Brain pericyte (primary cell): ENCODE data around the gene P2RY4.
"Not testable (repeated sequence)": the region's sequence is repeated elsewhere in the genome, so short reads cannot be mapped to it uniquely, and the experiment has no call there.

Source experiments
- DNase-seq: peaks from one replicate; pipeline ENCODE4 v3.0.0-alpha.2; 2012; ENCODE audit warnings: low read depth, low spot score

P2RY4 gene

GRCh38 chrX:70244881-70245280, 15.1 kb downstream of the P2RY4 start:
- no peak for DNase-seq

GRCh38 chrX:70243601-70244000, 16.4 kb downstream of the P2RY4 start:
- DNase-seq: not testable (repeated sequence)

DNA sequence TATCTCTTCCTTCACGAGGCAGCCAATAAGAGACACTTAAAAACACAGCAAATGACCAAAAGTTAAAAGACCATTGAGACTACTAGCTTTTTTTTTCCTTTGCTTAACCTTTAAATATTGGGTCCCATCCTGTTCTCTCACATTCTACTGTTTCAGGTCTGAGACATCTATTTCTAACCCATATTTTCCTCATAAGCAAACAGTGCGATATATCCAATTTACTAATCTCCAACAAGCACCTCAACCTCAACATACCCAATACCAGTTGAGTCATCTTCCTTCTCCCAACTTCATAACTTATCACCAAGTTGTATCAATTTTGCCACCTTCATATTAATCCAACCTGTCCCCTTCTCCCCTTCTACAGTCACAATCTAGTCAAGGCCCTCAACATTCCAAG, 18.5 kb downstream of the P2RY4 start:
- DNase-seq: no peak

DNA sequence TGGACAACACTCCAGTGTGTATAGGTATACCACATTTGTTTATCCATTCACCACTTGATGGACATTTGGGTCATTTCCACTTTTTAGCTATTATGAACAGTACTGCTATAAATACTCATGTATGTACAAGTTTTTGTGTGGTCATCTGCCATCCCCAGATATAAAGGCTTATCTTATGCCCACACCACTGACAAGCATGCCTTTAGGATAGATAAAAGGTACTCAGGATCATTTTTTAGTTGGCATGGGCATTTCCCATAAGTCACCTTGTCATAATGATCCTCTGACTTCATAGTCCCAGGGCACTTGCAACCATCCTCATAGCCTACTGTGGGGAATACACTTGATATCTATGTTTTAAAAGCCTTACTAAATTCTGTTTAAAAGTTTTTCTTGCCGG, 19.3 kb downstream of the P2RY4 start:
- DNase-seq: no peak

- no peak for DNase-seq
These were observed 25.6 kb downstream of the P2RY4 start, which contains the start of gene AWAT1 for GRCh38 chrX:70234355-70234754. Gene AWAT1 (plus strand): TSS chrX:70234655. CDS start chrX:70234696, 41 bp downstream.

DNA sequence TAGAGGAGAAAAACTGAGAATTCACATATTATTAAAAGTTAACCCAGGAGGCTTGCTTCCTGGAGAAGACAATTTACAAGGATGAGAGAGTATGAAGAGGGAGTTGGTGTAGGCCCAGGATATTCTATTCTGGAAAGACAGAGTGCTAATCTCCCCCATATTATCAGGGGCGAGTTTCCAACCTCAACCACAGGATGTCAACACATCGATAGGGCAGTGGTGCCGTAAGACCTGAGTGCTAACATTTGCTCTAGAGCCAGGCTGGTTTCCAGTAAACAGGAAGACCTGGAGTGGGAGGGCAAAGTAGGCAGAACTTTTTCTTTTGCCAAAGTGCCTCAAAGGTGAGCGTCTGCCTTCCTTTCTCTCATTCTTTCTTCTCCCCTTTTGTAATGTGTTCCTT, 28.3 kb downstream of the P2RY4 start:
- DNase-seq: no peak

DNA sequence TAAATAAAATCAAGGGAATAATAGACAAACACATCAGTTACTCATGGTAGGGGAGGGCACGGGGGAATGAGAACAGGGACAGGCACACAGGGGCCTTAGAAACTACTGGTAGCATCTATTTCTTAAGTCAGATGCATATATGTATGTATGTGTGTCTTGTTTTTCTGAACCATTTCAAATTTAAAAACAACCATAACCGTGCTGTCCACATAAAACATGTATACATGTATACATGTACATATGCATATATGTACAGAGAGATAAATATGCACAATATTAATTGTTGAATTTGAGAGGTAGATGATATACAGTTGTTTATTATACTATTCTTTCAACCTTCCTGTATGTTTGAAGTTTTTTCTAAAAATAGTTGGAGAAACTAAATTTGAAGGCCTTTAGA, 33.3 kb downstream of the P2RY4 start:
- DNase-seq: no peak

DNA sequence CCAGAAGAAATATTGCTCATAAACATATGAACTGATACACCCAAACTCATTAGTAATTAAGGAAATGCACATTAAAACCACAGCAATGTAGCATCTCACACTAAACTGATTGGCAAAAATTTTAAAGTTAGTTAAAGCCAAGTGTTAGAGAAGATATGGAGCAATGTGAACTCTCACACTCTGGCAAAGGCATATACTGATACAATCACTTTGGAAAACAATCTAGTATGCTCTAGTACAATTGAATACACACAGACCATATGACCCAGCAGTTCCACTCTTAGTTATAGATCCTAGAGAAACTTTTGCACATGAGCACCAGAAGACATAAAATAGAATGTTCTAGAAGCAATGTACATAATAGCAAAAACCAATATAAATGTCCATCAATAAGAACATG, 34.0 kb downstream of the P2RY4 start:
- no peak for DNase-seq

DNA sequence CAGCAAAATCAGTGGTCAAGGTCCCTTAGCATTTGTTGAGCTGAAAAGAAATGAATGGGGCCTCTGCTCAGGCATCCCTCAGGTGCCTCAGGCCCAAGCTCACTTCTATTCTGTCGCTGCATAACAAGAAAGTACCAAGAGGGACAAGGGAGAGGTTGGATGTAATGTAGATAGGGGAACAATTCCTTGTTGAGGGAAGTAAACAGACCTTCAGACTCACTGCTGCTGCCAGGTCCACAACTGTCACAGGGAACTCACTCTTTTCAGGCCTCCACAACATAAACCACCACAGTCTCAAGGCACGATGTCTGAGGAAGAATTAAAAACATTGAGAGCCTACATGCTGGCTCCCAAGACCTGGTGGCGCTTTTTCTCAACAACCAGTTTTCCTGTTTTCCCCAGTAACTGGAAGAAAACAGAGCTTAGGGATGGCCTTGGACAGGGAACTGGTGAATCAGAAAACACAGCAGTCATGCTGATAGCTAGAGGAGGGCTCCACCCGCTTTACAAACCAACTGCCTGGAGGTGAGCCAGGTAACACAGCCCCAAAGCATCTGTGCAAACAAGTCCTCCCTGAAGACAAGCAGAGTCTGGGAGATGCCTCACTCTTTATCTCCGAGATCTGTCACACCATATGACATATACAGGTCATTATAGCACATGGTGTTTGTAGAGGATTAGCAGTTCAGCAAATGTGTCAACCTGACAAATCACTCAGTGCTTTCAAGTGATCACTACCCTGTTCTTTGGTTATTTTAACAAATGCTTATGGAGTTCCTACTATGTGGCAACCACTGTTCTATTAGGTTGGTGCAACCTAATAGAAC, 39.9 kb downstream of the P2RY4 start:
- peak; percentile 5 for DNase-seq

GRCh38 chrX:70209570-70209969, 50.4 kb downstream of the P2RY4 start:
- not testable (repeated sequence) for DNase-seq

DNA sequence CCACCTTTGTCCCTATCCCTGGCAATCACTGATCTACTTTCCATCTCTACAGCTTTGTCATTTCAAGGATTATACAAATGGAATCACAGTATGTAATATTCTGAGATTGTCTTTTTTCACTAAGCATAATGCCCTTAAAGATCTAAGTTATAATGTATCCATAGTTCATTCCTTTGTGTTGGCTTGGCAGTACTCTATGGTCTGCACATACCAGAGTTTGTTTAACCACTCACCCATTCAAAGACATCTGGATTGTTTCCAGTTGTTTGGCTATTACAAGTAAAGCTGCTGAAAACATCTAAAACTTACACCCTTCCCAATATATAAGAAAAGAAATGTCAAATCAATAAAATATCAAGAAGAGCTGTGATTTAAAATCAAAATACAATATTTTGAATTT, 51.5 kb downstream of the P2RY4 start:
- no peak for DNase-seq
